ENCODE results near the gene PAK5. TPM values are rescaled to one million over a fixed set of nuclear protein-coding genes. Genes with fewer than 3 reads are reported as not detected.

The PAK5 gene
- total RNA-seq, 4 donors from 2014 or later, result 0.22 TPM; not detected in 3

DNA sequence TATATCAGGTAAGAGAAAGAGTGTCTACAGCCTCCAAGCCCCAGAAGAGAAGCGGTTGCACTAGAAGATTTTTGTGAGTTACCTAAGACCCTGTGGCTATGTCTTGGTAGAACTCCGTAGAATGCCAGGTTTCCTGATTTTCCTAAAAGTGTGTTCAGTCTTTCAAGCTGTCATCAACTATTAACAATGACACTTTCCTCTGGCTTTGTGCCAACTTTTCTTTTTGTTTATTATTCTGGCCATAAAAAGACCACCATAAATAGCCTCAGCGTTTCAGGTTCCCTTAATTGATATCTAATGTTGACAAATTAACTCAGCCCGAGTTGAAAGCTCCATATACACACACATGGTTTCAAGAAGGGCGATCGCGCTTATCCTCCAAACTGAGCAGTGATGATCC lies 1.2 kb downstream of the PAK5 start:
- Histone ChIP-seq H3K9me3 (peaks cover 0 to 9% (median 0%) of the 10 kb centered on the region in 4 donors), H3K27me3 (peaks cover 0 to 23% of the 10 kb centered on the region in 2 donors), H3K4me1 (peaks cover 0 to 18% (median 0%) of the 10 kb centered on the region in 4 donors), H3K4me3 (no peak overlapping the region), H3K36me3 (no peaks in the 10 kb centered on the region), H3K27ac (no peak overlapping the region)
- TF ChIP-seq POLR2A (IDR thresholded peaks at IDR 0.05), result no peak
- TF ChIP-seq, protein P1, sequence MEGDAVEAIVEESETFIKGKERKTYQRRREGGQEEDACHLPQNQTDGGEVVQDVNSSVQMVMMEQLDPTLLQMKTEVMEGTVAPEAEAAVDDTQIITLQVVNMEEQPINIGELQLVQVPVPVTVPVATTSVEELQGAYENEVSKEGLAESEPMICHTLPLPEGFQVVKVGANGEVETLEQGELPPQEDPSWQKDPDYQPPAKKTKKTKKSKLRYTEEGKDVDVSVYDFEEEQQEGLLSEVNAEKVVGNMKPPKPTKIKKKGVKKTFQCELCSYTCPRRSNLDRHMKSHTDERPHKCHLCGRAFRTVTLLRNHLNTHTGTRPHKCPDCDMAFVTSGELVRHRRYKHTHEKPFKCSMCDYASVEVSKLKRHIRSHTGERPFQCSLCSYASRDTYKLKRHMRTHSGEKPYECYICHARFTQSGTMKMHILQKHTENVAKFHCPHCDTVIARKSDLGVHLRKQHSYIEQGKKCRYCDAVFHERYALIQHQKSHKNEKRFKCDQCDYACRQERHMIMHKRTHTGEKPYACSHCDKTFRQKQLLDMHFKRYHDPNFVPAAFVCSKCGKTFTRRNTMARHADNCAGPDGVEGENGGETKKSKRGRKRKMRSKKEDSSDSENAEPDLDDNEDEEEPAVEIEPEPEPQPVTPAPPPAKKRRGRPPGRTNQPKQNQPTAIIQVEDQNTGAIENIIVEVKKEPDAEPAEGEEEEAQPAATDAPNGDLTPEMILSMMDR (IDR thresholded peaks at IDR 0.05), result no peak
- TF ChIP-seq EP300 (IDR thresholded peaks at IDR 0.05), result no peak
- 38 to 45% methylated on average over 7 of the region's 7 CpGs for WGBS, 2 donors
- DNase-seq (ENCODE audit: low spot score in 2 of 2), result no peak

DNA sequence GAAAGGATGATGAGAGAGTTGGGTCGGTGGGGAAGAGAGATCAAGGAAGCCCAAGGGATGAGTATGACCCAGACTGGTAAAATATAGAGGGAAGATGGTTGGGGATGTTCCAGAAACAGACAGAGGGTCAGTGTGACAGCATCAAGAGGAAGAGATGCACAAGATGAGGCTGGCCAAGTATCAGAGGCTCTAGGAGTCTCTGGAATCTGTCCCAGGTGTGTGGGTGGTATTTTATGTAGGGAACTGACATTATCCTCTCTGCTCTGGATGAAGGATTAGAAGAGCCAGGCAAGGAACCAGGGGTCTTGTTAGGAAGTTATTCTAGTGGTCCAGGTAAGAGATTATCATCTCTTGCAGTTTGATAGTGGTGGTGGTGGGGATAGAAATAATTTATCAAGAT lies 3.6 kb downstream of the PAK5 start:
- WGBS, 2 donors, result 41 to 51% methylated on average over 1 of the region's 1 CpG
- TF ChIP-seq POLR2A (IDR thresholded peaks at IDR 0.05) (no peak), EP300 (IDR thresholded peaks at IDR 0.05) (no peak)
- TF ChIP-seq, protein P1 (IDR thresholded peaks at IDR 0.05), result no peak
- DNase-seq (ENCODE audit: low spot score in 2 of 2), result no peak
- Histone ChIP-seq H3K4me3 (no peak overlapping the region), H3K9me3 (no peaks in the 10 kb centered on the region), H3K4me1 (peaks cover 0 to 18% (median 0%) of the 10 kb centered on the region in 4 donors), H3K36me3 (no peaks in the 10 kb centered on the region), H3K27me3 (peaks cover 0 to 23% of the 10 kb centered on the region in 2 donors), H3K27ac (no peak overlapping the region)

DNA sequence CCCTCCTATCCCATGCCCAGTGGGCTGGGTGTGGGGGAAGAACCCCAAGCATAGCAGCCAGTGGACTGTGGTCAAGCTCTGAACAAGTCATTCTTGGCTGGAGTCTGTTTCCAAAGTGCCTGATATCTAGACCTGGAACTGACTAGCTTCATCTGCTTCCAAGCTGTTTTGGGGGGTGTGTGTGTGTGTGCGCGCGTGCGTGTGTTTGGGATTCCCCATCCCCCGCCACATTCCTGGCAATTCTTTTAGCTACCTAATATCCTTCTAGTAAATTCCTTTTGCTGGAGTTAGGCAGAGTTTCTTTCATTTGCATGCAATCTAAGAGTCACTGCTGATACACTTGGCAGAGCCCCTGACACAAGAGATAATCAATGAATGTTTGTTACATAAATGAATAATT lies 7.8 kb downstream of the PAK5 start:
- no peak for DNase-seq (ENCODE audit: low spot score in 2 of 2)
- H3K27me3 ChIP-seq, result no peaks in the 10 kb centered on the region
- H3K4me1 ChIP-seq, result no peaks in the 10 kb centered on the region
- no peaks in the 10 kb centered on the region for H3K36me3 ChIP-seq
- no peak overlapping the region for H3K4me3 ChIP-seq
- no peak for TF ChIP-seq EP300 (IDR thresholded peaks at IDR 0.05)
- TF ChIP-seq, protein P1 (IDR thresholded peaks at IDR 0.05), result no peak
- no peak for TF ChIP-seq POLR2A (IDR thresholded peaks at IDR 0.05)
- H3K27ac ChIP-seq, result no peak overlapping the region
- WGBS, 2 donors, result 90 to 91% methylated on average over 5 of the region's 5 CpGs
- H3K9me3 ChIP-seq, result no peaks in the 10 kb centered on the region

DNA sequence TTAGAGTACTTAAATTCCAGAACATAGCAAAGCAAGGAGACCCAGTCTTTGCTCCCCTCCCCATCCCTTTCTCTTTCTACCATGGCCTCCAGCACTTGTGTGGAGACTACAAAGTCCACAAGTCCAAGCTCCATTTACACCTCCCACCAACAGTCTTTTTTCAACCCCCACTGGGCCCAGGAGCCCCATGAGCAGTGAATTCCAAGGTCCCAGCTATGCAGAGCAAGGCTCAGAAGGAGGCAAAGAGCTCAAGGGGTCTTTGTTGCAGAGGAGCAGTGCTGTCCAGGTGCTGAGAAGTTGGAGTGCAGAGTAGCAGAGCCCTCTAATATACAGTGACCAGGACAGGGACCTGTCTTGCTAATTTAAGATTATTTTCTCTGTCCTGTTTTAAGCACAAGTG lies 9.0 kb downstream of the PAK5 start:
- Histone ChIP-seq H3K36me3 (no peaks in the 10 kb centered on the region), H3K9me3 (no peaks in the 10 kb centered on the region), H3K27ac (no peak overlapping the region), H3K27me3 (no peaks in the 10 kb centered on the region), H3K4me3 (no peak overlapping the region), H3K4me1 (no peaks in the 10 kb centered on the region)
- DNase-seq (ENCODE audit: low spot score in 2 of 2), result no peak
- TF ChIP-seq EP300 (IDR thresholded peaks at IDR 0.05) (no peak), POLR2A (IDR thresholded peaks at IDR 0.05) (no peak)
- TF ChIP-seq, protein P1 (IDR thresholded peaks at IDR 0.05), result no peak

DNA sequence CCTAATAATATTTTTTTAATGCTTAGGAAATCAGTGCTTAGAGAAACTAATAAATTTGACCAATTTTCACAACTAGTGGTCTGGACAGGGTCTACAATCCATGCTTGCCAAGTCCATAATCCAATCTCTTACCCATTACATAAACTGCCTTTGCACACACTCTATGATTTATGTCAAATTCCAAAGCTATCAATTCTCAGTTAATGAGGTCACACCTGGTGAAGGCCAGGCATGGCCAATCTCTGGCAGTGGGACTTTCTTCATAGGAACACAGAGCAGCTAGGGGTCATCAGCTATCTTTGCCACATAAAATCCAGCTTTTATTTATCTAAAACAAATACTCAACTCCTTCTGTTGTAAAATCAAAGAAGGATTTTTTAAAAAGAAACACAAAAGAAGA lies 21.2 kb downstream of the PAK5 start:
- Histone ChIP-seq H3K27ac (no peak overlapping the region), H3K4me1 (no peaks in the 10 kb centered on the region), H3K4me3 (no peak overlapping the region), H3K36me3 (no peaks in the 10 kb centered on the region), H3K9me3 (no peaks in the 10 kb centered on the region), H3K27me3 (no peaks in the 10 kb centered on the region)
- no peak for DNase-seq (ENCODE audit: low spot score in 2 of 2)
- TF ChIP-seq, protein P1 (IDR thresholded peaks at IDR 0.05), result no peak
- TF ChIP-seq POLR2A (IDR thresholded peaks at IDR 0.05), result no peak
- no peak for TF ChIP-seq EP300 (IDR thresholded peaks at IDR 0.05)
